Stimulated activated effector memory CD8-positive, alpha-beta T cell treated with anti-CD3 and anti-CD28 coated beads, Interleukin-12 subunit alpha, Interleukin-12 subunit beta, amount 100 ng/mL, for 72 hours (primary cell): ENCODE measurements around the gene CDK17.
"Not testable (repeated sequence)": the region's sequence is repeated elsewhere in the genome, so short reads cannot be mapped to it uniquely, and the experiment has no call there.

Experiments used
- ATAC-seq: fragments of 150-1000 bp; cut with Tn5 transposase; 2 replicates; pipeline ENCODE4 v1.10.0; 2021
- DNase-seq, 2 donors: peaks; one replicate each; pipeline ENCODE4 v3.0.0; 2021 to 2022; ENCODE audit warnings: low spot score in 2 of 2
- H3K27ac Mint-ChIP-seq: one replicate; pipeline ENCODE4 v1.8.0; 2022; ENCODE audit warnings: mild to moderate bottlenecking, mixed read lengths
- H3K36me3 Mint-ChIP-seq: one replicate; pipeline ENCODE4 v1.8.0; 2022; ENCODE audit warnings: mild to moderate bottlenecking, mixed read lengths
- H3K4me1 Mint-ChIP-seq: one replicate; pipeline ENCODE4 v1.8.0; 2022; ENCODE audit warnings: mixed read lengths
- H3K4me3 Mint-ChIP-seq: one replicate; pipeline ENCODE4 v1.8.0; 2022; ENCODE audit warnings: mild to moderate bottlenecking, mixed read lengths
- H3K9me3 Mint-ChIP-seq: one replicate; pipeline ENCODE4 v1.8.0; 2022; ENCODE audit warnings: mixed read lengths

The CDK17 gene

DNA sequence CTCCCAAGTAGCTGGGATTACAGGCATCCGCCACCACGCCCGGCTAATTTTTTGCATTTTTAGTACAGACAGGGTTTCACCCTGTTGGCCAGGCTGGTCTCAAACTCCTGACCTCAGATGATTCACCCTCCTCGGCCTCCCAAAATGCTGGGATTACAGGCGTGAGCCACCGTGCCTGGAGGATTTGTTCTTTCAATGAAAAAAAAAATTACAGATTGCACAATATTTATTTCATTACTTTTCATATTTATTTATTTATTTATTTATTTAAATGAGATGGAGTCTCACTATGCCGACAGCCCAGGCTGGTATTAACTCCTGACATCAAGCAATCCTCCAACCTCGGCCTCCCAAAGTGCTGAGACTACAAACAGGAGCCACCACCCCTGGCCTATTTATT lies 2.3 kb upstream of the CDK17 start:
- not testable (repeated sequence) for H3K4me1 Mint-ChIP-seq, H3K4me3 Mint-ChIP-seq, ATAC-seq, H3K27ac Mint-ChIP-seq, DNase-seq, H3K9me3 Mint-ChIP-seq
- H3K36me3 Mint-ChIP-seq, result peaks cover 16% of the 10 kb centered on the region

- Mint-ChIP-seq H3K4me3 (peak overlapping the region; percentile 85), H3K36me3 (peaks cover 16% of the 10 kb centered on the region), H3K27ac (peak overlapping the region; percentile 92), H3K4me1 (peaks cover 8% of the 10 kb centered on the region), H3K9me3 (no peaks in the 10 kb centered on the region)
- no peak for ATAC-seq
- DNase-seq, result no peak
Measured at GRCh38 chr12:96402061-96402460, 1.8 kb upstream of the CDK17 start.

DNA sequence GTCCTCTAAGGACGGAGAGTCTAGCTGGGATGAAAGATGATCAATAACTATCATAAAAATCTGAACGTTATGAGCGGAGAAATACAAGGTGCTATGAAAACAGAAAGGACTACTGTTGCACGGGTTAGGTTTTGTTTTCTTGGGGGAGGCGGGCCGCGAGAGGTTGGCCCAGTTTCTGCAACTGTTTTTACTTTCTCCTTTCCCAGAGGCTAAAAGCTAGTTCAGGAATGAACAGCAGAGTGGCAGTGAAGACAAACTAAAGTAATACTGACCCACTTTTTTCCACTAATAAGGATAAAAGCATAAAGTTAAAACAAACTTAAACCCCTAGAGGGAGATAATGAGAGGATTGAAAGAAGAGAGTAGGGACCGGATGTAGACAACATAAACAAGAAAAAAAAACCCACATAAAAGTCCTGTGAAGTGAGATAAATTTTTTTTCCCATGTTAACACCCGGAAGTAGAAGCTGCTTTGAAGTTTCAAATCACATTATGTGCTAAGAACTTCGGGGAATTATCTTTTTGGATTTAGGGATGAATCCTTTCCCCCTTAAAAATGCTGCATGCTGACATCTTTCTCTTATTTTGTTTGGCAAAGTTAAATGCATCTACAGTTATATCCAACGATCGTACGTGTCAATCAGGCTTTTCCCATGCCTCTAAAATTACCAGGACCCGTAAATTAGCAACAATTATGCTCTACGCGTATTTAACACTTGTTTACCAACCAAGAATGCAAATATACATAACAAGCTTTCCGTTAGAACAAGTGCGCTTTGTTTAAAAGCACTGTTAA lies 1.0 kb upstream of the CDK17 start:
- Mint-ChIP-seq H3K4me1 (peaks cover 16% of the 10 kb centered on the region), H3K27ac (peak overlapping the region; percentile 92), H3K4me3 (peak overlapping the region; percentile 85), H3K36me3 (peaks cover 16% of the 10 kb centered on the region), H3K9me3 (no peaks in the 10 kb centered on the region)
- ATAC-seq, result peak; percentile 41
- DNase-seq, result peak; percentile 18 to 71

DNA sequence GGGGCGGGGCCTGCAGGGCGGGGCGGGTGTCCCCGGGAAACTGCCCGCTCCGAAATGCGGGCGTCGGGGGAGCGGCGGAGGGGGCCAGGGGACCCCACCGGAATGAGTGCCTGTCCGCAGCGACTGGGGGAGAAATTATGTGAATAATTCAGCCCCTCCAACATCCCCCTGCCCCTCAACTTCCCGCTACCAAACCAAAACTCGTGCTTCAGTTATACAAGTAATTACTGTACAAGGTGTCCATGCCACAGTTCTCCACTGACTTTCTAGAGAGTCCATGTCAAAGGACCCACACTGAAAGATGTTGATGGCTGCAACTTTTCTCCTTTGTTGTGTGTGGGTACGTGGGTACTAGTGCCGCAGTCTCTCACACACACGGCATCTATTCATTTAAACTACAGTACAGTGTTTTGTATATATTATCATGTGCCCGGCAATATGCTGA lies 414 bp upstream of the CDK17 start:
- Mint-ChIP-seq H3K4me1 (peaks cover 22% of the 10 kb centered on the region), H3K4me3 (peak overlapping the region; percentile 85), H3K9me3 (no peaks in the 10 kb centered on the region), H3K27ac (peak overlapping the region; percentile 92), H3K36me3 (peaks cover 16% of the 10 kb centered on the region)
- DNase-seq (no peak), ATAC-seq (peak; percentile 27)

- DNase-seq (peak; percentile 65 to 90), ATAC-seq (peak; percentile 74)
- Mint-ChIP-seq H3K4me1 (peaks cover 29% of the 10 kb centered on the region), H3K27ac (peak overlapping the region; percentile 92), H3K4me3 (peak overlapping the region; percentile 85), H3K36me3 (peaks cover 23% of the 10 kb centered on the region), H3K9me3 (no peaks in the 10 kb centered on the region)
Measured at GRCh38 chr12:96399120-96399918, 920 bp downstream of the CDK17 start.

DNA sequence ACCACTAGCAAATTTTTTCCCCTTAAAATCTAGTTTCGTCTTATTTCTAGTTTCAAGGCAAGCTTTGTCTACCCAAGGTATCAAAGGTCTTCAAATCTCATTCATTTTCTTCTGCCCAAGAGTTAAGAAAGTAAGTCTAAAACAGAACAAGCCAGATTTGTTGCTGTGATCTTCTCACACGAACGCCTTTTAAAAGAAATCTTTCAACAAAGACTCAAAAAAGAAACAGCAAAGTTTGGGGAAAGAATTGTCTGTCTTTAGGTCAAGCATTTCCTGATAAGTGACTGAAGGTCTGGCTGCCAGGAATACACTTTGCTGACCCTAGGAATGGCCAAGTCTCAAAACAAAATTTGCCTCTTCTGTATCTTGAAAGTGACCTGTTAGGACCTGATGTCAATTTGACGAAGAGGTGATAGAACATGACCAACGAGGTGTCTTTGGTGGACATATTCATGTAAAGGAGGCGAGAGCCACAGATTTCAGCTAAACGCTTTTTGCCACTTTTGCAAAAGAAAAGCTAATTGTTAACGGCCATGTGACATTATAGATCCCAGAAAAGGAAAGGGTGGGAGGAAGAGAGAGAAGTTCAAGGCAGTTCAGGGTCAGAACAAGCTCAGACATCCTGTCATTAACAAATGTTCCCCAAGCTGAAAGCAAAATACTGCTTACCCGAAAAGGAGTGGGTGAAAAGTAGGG lies 1.7 kb downstream of the CDK17 start:
- peak overlapping the region; percentile 85 for H3K4me3 Mint-ChIP-seq
- H3K4me1 Mint-ChIP-seq, result peaks cover 29% of the 10 kb centered on the region
- ATAC-seq, result no peak

DNA sequence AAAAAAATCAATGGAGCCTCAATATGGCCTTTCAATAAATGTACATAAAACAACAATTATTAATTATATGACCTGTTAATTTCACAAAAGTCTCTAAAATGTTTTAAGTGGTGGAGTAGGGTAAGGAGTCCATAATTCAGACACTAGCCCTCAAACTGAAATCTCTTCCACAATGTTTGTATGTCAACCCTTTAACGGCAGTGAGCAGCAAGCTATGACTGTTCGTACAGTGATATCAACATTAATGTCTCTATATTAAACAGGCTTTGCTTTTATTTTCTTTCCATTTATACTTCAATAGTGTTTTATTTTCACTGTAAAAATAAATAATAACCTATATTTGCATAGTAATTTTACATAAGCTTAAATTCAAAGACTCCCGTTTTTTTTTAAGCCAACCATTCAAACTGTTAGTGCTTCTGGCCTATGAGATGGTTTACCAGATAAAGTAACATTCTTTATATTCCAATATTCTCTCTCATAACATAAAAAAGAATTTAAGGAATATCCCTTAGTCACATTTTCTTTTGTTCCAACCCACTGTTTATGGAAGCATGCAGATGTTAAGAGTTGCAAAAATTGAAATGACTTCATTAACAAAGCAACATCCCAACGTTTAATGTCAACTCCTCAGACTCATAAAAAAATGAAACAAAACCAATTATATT lies 2.3 kb downstream of the CDK17 start:
- peak overlapping the region; percentile 85 for H3K4me3 Mint-ChIP-seq
- H3K4me1 Mint-ChIP-seq, result peaks cover 31% of the 10 kb centered on the region

More for the DNA sequence above, 1.7 kb downstream of the CDK17 start:
- peak in 1 of 2 donors; percentile 61 for DNase-seq
- Mint-ChIP-seq H3K9me3 (no peaks in the 10 kb centered on the region), H3K27ac (peak overlapping the region; percentile 92), H3K36me3 (peaks cover 27% of the 10 kb centered on the region)

DNA sequence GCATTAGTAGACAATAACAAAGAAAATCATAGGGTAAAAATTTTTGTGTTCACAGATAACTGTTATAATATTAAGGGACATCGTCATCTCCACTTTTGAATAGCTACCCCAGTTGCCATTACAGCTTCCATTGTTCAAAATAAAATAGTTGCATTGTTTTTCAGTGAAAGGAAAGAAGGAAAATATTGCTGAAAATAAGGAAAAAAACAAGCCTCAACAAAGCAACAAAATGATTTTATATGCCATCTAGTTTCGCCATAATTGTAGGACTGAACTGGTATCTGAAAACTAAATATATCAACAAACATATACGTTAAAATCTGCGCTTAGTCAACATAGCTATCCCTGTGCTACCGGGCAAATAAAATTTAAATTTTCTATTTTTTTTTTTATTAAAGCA lies 3.3 kb downstream of the CDK17 start:
- Mint-ChIP-seq H3K9me3 (no peaks in the 10 kb centered on the region), H3K27ac (no peak overlapping the region), H3K36me3 (peaks cover 30% of the 10 kb centered on the region), H3K4me1 (peaks cover 41% of the 10 kb centered on the region), H3K4me3 (peak overlapping the region; percentile 85)
- DNase-seq, result no peak
- no peak for ATAC-seq

More for the DNA sequence above, 2.3 kb downstream of the CDK17 start:
- Mint-ChIP-seq H3K9me3 (no peaks in the 10 kb centered on the region), H3K27ac (peak overlapping the region; percentile 92), H3K36me3 (peaks cover 30% of the 10 kb centered on the region)
- ATAC-seq (no peak), DNase-seq (no peak)

DNA sequence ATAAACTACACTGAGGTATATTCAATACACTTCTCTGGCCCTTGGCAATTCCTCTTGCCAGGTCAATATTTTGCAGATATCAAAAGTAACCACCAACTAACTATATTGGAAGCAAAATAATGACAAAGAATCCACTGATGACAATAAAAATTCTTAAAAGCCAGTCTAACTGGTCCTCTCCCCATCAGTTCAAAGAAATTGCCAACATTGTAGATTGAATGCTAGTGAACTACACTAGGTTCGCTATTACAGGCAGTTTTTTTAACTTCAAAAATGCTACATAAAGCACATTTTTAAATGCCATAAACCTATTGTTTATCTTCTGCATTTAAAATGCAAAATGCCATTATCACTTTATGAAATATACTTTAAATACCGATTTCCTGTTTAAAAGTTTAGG lies 4.0 kb downstream of the CDK17 start:
- Mint-ChIP-seq H3K9me3 (no peaks in the 10 kb centered on the region), H3K36me3 (peaks cover 33% of the 10 kb centered on the region), H3K4me3 (peak overlapping the region; percentile 85), H3K4me1 (peaks cover 47% of the 10 kb centered on the region), H3K27ac (no peak overlapping the region)
- ATAC-seq (no peak), DNase-seq (no peak)

DNA sequence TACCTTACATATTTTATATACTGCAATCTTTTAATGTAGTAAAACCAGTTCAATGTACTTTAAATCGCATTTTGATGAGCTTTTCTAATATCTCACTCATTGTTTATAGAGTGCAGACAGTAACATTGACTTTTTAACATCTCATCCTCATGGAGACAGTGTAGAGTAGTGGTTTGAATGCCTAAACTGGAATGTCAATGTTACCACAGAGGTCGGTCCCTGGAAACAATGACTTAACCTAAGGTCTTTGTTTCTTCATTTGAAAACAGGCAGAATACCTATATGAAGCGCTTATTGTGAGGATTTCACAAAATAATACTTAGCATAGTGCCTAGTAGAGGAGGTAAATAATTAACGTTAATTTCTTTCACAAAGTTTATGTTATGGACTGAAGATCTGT lies 5.0 kb downstream of the CDK17 start:
- Mint-ChIP-seq H3K4me3 (no peak overlapping the region), H3K36me3 (peaks cover 39% of the 10 kb centered on the region), H3K27ac (no peak overlapping the region), H3K9me3 (no peaks in the 10 kb centered on the region), H3K4me1 (peaks cover 47% of the 10 kb centered on the region)
- no peak for ATAC-seq
- DNase-seq, result no peak

DNA sequence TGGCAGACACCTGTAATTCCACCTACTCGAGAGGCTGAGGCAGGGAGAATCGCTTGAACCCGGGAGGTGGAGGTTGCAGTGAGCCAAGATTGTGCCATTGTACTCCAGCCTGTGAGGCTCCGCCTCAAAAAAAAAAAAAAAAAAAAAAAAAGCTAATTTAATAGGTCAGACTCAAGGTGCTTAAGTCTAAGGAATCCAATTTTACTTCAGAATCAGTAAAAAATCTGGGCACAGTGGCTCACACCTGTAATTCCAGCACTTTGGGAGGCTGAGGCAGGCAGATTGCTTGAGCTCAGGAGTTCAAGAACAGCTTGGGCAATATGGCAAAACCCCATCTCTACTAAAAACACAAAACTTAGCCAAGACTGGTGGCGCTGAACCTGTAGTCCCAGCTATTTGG lies 7.0 kb downstream of the CDK17 start:
- DNase-seq, H3K27ac Mint-ChIP-seq, H3K4me3 Mint-ChIP-seq, H3K9me3 Mint-ChIP-seq, ATAC-seq: not testable (repeated sequence)
- Mint-ChIP-seq H3K36me3 (peaks cover 25% of the 10 kb centered on the region), H3K4me1 (peaks cover 55% of the 10 kb centered on the region)

GRCh38 chr12:96392397-96392796 lies 7.8 kb downstream of the CDK17 start:
- Mint-ChIP-seq H3K9me3 (no peaks in the 10 kb centered on the region), H3K4me3 (no peak overlapping the region), H3K36me3 (peaks cover 25% of the 10 kb centered on the region), H3K4me1 (peaks cover 63% of the 10 kb centered on the region), H3K27ac (no peak overlapping the region)
- no peak for ATAC-seq
- DNase-seq, result no peak

GRCh38 chr12:96387981-96388380 lies 12.3 kb downstream of the CDK17 start:
- ATAC-seq, result no peak
- H3K9me3 Mint-ChIP-seq, result no peaks in the 10 kb centered on the region
- no peak for DNase-seq
- peaks cover 71% of the 10 kb centered on the region for H3K4me1 Mint-ChIP-seq
- H3K4me3 Mint-ChIP-seq, result no peak overlapping the region
- peaks cover 21% of the 10 kb centered on the region for H3K36me3 Mint-ChIP-seq
- peak overlapping the region; percentile 14 for H3K27ac Mint-ChIP-seq

DNA sequence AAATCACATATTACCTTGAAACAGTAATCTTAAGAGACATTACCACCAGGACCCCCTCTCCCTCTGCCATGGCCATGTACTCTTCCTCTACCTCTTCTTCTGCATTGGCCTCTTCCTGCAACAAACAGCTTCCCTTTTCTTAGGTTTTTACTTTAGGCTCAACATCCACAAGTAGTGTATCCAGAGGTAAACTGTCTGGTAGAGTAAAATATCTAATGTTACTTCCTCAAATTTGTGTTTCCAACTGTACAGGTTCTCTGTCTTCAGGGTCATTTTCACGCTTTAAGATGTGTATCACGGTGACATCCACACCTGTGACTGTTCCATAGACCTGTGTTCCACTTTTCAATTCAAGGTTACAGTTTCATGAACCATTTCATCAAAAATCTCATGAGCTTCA lies 13.4 kb downstream of the CDK17 start:
- DNase-seq (no peak), ATAC-seq (no peak)
- no peaks in the 10 kb centered on the region for H3K9me3 Mint-ChIP-seq
- H3K4me3 Mint-ChIP-seq, result no peak overlapping the region
- peaks cover 21% of the 10 kb centered on the region for H3K36me3 Mint-ChIP-seq
- no peak overlapping the region for H3K27ac Mint-ChIP-seq
- H3K4me1 Mint-ChIP-seq, result peaks cover 69% of the 10 kb centered on the region

DNA sequence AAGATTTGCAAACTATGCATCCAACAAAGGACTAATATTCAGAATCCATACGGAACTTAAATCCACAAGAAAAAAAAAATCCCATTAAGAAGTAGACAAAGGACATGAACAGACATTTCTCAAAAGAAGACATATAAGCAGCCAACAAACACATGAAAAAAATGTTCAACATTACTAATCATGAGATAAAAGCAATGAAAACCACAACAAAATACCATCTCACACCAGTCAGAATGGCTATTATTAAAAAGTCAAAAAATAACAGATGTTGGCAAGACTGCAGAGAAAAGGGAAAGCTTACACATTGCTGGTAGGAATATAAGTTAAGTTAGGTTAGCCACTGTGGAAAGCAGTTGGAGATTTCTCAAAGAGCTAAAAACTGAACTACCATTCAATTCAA lies 16.2 kb downstream of the CDK17 start:
- H3K4me1 Mint-ChIP-seq, result peaks cover 70% of the 10 kb centered on the region
- peak overlapping the region; percentile 15 for H3K27ac Mint-ChIP-seq
- peaks cover 9% of the 10 kb centered on the region for H3K36me3 Mint-ChIP-seq
- H3K4me3 Mint-ChIP-seq, result no peak overlapping the region
- no peak for DNase-seq
- no peaks in the 10 kb centered on the region for H3K9me3 Mint-ChIP-seq
- no peak for ATAC-seq
